HG03095 (cell line): ENCODE data around the gene MLN.

Source experiments
- ATAC-seq: cut with Tn5 transposase; IDR thresholded peaks from one replicate; pipeline ENCODE4 v1.9.1; 2021; ENCODE audit warnings: moderate library complexity; ENCODE audit not compliant: unreplicated experiment

MLN gene

GRCh38 chr6:33790379-33790778 lies 13.4 kb downstream of the MLN start:
- ATAC-seq: no peak

- ATAC-seq: no peak
These were observed 14.3 kb downstream of the MLN start for GRCh38 chr6:33789550-33789895.

- ATAC-seq: peak; percentile 84
These were observed 14.9 kb downstream of the MLN start, which contains the start of gene LEMD2 for GRCh38 chr6:33788694-33789549. Gene LEMD2 (minus strand): TSS chr6:33789130. CDS start chr6:33789116, 14 bp downstream.

DNA sequence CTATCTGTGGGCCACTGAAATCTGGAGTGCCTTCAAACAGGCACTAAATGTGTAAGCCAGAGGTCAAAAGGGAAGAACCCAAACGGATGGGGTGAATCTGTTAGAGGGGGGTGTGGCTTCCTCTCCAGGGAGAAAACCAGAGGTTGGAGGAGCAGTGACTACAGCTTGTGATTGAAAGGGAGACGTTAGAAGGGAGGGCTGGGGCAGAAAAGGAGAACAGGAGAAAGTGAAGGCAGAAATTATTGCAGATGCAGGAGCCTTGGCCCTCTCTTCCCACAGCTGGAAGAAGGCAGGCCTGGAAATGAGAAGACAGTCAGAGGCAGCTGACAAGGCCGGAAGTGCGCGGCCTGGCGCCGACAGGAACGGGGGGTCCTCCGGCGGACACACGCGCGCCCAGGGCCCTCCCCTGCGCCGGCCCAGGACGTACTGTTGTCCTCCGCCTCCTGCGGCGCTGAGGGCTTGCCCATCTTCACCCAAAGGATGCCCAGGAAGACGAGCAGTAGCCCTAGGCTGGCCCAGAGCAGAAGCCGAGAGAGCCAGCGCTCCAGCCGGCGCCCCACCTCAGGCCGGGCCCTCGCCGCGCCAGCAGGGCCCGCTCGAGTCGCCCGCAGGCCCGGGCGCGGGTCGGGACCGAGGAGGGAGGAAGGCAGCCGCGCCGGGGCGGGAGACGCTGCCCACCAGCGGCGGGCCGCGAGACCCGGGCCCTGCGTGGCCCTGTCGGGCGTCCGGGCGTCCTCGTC lies 15.7 kb downstream of the MLN start:
- ATAC-seq: peak; percentile 44

GRCh38 chr6:33787346-33787953 lies 16.4 kb downstream of the MLN start:
- ATAC-seq: no peak

- ATAC-seq: no peak
These were observed 17.1 kb downstream of the MLN start for GRCh38 chr6:33786736-33787135.

DNA sequence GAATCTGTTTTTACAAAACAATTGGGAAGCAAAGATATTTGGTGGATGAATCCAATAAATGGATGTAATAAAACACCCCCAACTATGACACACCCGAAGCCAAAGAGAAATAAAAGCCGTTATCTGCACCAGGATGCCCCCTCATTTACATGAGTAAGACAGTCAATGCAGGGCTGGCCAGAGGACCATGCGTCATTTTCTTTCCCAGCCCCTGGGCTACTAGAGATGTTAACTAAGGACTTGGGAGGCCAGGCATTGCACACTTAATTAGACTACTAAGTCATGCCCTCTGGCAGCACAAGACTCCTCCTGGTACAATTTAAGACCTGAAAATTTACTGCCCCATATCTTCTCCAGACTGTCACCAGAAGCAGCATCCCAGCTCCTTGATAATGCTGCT lies 18.0 kb downstream of the MLN start:
- ATAC-seq: no peak

- ATAC-seq: no peak
These were observed 19.0 kb downstream of the MLN start for GRCh38 chr6:33784787-33785186.

GRCh38 chr6:33783781-33784520 lies 19.9 kb downstream of the MLN start:
- no peak for ATAC-seq

GRCh38 chr6:33782561-33782960 lies 21.2 kb downstream of the MLN start:
- ATAC-seq: no peak

DNA sequence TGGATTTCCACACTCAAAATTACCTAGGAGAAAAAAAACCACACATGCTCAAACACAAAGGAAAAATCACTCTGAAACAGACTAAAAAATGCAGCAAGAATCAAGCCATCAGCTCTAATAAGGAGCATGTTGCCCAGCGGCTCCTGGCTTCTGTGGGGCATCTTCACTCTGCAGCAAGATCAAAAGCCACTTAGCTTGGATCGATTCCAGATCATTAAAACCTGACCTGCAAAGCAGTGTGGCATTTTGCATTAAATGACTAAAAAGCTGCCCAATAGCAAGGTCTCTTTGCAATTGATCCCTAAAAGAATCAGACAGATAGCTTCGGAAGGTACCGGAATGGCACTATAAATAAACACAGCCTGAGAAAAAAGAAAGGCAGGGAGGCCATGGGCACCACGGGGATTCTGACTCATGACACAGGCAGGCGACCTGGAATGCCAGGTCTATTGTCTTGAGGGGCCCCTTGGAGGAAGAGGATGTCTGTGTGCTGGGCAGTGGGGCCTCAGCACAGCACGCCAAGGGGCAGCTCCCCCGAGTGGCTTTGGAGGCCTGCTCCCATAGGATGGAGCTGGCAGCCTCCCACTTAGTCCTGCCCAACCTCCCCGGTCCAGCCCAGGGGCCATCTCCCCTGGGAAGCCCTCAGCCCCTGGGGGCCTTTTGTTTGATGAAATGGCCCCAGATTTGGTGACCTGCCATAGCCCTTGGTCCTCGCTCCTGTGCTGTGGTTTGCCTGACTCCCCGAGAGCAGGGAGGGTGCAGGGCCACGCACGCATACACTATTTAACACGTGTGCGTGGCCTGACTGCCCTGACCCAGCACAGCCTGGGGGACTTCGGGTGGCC lies 22.4 kb downstream of the MLN start:
- no peak for ATAC-seq

DNA sequence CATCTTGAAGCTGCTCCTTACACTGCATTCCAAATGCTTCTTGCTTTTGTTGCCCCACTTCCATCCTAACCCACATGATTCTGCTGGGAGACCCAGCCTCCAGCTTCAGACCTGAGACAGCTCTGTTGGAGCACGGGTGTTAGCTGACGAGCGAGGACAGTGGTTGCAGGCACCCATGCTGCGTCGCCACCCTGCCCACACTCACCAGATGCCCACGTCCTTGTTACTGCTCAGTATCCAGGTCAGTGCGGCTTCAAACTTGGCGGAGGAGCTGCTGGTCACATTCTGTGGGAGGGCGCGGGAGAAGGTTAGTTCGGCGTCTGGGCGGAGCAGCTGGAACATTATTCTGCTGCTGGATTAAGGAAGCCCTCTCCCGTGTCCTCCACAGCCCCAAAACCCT lies 23.9 kb downstream of the MLN start:
- ATAC-seq: no peak

DNA sequence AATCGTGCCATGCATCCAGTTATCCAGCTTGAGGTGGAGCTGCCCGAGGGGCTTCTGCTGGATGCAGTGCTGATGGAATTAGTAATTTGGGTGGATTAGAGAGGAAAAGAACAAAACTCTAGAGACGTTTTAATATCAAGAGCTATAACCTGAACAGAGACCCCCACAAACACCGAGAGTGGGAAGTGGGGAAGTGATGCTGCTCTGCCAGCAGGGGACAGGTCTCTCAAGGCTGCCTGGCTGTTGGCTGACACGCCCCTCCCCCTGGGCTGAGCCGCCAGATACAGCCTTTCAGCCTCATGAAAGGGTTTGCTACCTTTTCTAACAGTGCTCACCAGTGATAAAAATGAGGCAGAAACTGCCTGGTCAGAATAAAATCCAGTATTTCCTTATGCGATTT lies 24.5 kb downstream of the MLN start:
- ATAC-seq: no peak

- ATAC-seq: no peak
These were observed 25.2 kb downstream of the MLN start for GRCh38 chr6:33778444-33779121.

DNA sequence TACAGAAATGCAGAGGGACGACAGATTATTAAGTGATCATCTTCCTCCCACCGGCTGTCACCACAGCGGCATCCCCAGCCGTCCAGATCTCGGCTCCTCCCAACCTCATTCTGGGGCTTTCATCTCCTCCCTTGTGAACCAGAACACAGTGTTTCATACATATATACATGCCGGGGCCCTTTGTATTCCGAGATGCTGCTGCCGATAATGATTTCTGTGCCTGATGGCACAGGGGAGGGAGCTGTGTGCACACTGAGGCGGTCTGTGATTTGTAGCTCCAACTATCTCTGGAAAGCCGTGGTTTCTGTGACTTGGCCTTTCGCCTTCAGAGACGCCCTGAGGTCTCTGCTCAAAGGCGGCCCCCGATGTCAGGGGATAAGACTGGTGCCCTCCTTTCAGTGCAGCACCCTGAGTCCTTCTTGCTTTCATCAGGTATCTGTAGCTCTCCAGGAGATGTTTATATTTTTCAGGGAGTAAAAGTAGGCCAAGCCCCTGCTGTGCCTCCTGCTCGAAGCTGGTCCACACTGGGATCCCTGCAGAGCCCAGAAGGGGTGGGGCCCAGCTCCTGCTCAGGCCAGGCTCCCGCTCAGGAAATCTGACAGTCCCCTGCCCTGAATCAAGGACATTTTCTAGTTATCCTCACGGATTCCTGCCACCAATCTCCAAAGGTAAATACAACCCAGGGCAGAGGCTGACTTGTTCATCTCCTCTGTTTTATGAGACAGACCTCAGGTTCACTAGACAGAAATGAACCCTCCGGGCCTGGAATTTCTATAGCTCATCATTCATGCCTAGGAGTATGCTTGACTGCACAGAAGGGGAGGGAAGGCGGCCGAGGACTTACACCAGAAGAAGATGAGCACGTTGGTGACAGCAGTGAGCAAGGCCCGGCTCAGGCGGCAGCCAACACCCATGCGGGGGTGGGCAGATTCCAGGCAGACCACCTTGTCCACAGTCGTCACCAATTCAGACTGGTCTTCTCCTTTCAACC lies 26.1 kb downstream of the MLN start:
- no peak for ATAC-seq

GRCh38 chr6:33776764-33777163 lies 27.0 kb downstream of the MLN start:
- no peak for ATAC-seq

- no peak for ATAC-seq
These were observed 27.6 kb downstream of the MLN start for GRCh38 chr6:33776186-33776585.

- no peak for ATAC-seq
These were observed 29.0 kb downstream of the MLN start for GRCh38 chr6:33774774-33775173.
